Activated T-helper 2 cell treated with anti-CD3 and anti-CD28 coated beads, Interferon-gamma antibody, Interleukin-2, Interleukin-4, amounts not matched to agents 10 μg/mL and 5 μg/mL and 100 μg/mL, durations not matched to agents 14 hours and 24 hours and 36 hours (primary cell): Measurements from ENCODE around the gene ZNF124. TPM values are rescaled to one million over a fixed set of nuclear protein-coding genes. Genes with fewer than 3 reads are reported as not detected.

Experiments
- total RNA-seq: library from RNA; stranded (reverse); gene quantifications from 2 replicates; pipeline ENCODE4 v1.2.3, GENCODE V29; 2022

ZNF124 gene
- total RNA-seq, 1 donor from 2014 or later, result 14.0 TPM

Other genes with a start within 250 kb of the ZNF124 start
- 47.2 and 47.7 TPM in 2 replicates for gene AHCTF1, start 240.1 kb downstream of the ZNF124 start, total RNA-seq
- gene ZNF695, start 164.0 kb downstream of the ZNF124 start, total RNA-seq, result 1.2 and 1.5 TPM in 2 replicates
- 2.3 and 3.0 TPM in 2 replicates for gene ZNF670, start 93.2 kb downstream of the ZNF124 start, total RNA-seq
- 8.2 and 8.7 TPM in 2 replicates for gene ZNF669, start 67.7 kb downstream of the ZNF124 start, total RNA-seq
- gene VN1R5, start 84.1 kb upstream of the ZNF124 start, total RNA-seq, result not detected in 2 replicates
- gene ZNF496, start 159.8 kb upstream of the ZNF124 start, total RNA-seq, result 19.2 and 19.4 TPM in 2 replicates
- gene NLRP3, start 244.2 kb upstream of the ZNF124 start, total RNA-seq, result 0.09 and 0.30 TPM in 2 replicates